HG03060 (cell line): ENCODE results near the gene SLC15A5.

Experiments used
- ATAC-seq: cut with Tn5 transposase; IDR thresholded peaks from one replicate; pipeline ENCODE4 v1.9.1; 2021; ENCODE audit warnings: low read depth, moderate number of reproducible peaks; ENCODE audit not compliant: unreplicated experiment

Gene SLC15A5

DNA sequence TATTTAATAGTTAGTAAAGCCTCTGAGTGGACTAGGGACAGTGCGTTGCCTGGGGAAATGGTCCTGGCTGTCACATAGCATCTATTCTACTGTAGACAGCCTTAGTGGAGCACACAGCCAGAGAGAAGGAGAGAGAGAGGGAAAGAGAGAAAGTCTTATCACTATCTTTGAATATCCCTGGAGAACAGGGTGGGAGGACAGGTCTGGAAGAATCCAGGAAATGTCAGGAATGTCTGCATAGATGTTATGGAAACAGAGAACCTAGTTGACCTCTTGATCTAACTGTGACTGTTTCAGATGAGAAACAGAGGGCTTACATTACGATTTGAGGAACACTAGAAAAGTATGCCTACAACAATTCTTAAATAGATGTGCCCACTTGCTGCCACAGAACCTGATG lies 92.8 kb downstream of the SLC15A5 start:
- ATAC-seq: no peak

DNA sequence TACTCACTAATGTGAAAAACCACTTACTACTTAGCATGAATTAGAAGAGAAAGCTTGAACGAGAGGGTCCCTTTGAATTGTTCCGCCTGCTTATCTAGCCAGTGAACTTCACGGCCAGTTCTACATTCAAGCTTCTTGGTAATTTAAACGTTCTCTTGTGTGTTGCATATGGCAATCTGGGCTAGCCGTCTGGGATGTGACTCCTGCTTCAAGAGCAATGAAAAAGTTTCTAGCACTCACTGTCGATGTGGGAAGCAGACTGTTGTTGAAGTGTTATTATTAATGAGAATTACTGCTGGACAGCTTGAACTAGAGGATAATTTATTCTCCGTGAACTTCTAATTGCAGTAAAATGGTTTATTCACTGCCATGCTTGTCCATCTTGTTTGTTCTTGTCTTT lies 93.9 kb downstream of the SLC15A5 start:
- no peak for ATAC-seq

DNA sequence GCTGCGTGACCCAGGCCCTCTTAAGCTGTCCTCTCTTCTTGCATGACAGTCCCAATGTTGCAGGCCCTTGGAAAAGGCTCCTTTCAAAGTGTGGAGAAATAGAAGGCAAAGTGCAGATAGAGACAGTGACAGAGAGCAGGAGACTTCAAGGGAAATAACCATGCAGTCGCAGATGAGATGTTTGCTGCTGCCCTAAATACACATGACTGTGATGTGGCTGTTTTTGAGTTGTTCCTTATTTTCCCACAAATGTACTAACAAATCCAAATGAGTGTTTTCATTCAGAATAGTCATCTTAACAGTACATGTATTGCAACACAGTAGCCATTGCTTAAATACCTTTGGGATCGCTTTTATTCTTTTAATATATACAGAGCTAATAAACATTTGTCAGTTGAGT lies 101.6 kb downstream of the SLC15A5 start:
- no peak for ATAC-seq

DNA sequence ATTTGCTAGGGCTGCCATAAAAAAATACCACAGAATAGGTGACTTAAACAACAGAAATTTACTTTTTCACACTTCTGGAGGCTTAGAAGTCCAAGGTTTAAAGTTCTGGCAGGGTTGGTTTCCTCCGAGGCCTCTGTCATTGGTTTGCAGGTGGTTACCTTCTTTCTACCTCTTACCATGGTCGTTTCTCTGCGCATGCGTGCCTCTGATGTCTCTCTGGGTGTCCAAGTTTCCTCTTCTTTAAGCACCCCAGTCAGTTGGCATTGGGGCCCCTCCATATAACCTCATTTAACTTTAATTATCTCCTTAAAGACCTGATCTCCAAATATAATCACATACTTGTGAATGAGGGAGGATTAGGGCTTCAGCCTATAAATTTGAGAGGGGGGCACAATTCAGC lies 103.2 kb downstream of the SLC15A5 start:
- ATAC-seq: no peak

DNA sequence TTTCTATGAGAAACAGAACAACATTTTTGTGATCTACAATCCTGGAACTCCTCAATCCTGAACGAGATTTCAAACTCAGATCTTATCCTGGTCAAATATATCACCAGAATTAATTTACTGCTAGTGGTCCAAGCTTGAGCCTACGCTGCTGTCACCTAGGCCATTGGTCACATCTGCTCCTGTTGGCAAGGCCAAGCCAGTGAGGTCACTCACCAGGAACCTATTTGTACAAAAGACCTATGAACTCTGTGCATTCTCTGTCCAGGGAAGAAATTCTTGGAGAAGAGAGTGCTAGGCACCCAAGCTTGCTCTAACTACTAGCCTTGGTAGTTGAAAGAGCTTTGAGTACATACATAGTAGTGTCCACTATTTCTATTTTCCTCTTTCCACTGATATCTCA lies 106.1 kb downstream of the SLC15A5 start:
- ATAC-seq: no peak

DNA sequence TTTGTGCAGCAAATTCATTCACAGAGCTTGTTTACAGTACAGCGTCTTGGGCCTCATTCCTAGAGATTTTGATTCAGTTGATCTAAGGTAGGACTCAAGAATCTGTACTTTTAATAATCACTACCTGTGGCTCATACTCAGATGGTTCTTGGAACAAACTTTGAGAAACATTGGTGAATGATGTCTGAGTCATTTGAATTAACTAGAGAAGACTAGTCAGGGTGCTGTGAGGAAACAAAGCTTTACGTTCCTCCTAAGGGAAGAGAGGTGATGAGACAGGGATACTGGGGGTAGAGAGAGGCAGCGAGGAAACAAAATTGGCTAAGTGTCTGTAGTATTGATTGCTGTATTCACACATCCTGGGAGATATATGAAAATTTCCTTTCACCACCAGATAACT lies 109.4 kb downstream of the SLC15A5 start:
- no peak for ATAC-seq

DNA sequence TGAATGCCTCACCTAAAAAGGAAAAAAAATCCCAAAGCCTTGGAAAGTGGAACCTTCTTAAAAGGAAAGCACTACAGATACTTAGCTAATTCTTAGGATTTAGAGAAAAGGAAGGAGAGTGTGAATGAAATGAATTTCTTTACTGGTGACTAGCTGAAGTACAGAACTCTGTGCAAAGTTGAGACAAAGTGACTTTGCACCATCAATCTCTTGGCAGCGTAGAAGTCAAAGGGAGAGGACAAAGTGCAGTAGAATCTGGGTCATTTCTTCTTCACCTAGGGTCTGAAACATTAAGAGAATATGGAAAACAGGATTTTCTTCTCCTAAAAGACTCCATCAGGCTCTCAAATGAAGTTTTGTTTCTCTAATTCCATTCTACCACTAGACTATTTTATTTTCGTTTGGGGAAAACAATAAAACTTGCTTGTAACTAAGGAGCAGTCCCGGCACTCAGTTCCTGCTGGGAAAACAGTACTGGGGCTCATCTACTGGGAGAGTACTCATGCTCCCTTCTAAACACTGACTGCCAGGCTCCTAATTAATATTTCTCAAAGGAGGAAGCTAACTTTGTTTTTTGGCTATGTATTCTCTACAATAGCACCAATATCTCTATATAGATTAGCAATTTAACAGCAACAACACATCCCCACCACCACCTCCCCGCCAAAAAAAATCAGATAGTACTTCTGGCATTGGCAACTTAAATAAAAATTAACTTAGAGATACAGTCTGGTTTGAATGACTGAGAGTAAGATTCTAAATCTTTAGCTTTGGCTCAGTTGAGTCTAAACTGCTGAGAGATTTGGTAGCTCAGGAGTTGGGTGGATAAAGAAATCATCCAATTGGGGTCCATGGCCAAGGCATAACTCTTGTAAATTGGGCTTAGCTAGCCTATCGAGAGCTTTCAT lies 110.7 kb downstream of the SLC15A5 start:
- no peak for ATAC-seq

DNA sequence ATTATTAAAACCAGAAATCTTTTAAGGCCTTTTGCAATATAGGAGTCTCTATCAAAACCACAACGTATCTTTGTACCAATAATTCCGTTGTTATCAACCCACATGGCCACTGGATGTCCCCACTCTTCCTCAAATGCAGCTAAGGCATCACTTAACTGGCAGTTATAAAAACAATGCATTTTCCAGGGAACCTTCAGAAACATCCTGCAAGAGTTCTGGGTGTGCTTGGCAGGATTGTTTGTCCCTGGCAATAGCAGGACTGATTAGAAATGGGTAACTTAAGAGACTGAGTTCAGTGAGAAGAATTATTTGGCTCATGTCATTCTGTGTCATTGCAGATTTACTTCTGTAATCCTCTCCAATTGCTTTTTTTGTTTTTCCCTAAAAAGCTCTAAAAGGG lies 112.0 kb downstream of the SLC15A5 start:
- no peak for ATAC-seq

DNA sequence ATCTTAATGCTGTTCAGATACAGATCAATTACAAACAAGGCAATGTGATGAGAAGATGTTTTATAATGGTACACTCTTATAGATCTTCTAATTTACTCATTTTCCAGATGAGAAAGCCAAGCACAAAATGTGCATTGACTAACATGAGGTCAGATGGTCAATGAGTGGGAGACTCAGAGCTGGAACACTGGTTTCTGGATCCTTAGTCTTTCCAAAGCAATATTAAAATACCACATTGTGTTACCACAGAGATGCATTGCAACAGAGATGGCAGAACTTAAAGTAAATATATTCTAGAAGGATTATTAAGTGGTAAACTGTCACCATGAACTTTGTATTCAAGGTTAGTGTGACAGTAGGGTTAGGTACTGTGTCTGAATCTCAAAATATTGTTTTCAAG lies 113.6 kb downstream of the SLC15A5 start:
- no peak for ATAC-seq

DNA sequence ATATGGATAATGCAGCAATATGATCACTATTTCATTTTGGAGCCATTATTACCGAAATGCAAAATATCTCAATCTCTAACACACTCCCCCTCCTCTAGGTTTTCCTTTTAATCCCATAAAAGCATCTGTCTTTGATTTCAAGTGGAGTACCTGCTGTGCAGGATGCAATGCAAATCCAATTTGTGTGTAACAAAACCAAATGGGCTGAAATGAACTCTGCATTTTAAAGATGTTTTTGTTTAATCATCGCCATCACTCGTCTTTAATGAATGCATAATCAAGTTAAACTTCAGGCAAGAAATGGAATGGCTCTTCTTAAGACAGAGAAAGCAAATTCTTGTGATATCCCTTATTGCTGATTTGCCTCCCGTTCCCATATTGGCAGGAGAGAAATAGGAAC lies 114.3 kb downstream of the SLC15A5 start:
- no peak for ATAC-seq

DNA sequence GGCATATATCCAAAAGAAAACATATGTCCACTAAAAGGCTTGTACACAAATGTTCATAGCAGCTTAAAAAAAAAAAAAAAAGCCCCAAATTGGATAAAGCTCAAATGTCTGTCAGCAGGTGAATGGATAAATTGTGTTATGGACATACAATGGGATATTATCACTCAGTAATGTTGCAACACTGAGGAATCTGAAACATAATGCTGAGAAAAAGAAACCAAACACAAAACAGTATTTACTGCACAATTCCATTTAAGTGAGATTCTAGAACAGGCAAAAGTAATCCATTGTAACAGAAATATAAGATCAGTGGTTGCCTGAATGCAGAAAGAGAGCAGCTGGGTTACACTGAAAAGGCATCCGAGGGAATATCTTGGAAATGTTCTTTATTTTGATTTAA lies 117.9 kb downstream of the SLC15A5 start:
- ATAC-seq: no peak

DNA sequence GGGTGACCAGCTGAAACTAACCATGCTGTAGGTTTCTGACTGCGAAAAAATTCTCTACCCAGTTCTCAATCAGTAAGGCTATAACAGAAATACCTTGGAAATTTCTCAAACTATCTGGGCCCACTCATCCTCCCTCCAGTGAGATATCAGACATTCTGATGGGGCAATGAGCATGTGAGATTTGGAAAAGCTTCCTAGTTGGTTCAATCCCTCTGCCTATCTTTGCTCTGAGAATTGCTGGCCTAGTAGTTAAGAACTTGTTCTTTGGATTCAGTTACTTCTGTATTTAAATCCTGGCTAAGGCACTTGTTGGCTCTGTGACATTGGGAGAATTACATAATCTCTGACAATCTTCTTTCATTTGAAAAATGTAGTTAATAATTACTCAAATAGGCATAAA lies 119.4 kb downstream of the SLC15A5 start:
- ATAC-seq: no peak

DNA sequence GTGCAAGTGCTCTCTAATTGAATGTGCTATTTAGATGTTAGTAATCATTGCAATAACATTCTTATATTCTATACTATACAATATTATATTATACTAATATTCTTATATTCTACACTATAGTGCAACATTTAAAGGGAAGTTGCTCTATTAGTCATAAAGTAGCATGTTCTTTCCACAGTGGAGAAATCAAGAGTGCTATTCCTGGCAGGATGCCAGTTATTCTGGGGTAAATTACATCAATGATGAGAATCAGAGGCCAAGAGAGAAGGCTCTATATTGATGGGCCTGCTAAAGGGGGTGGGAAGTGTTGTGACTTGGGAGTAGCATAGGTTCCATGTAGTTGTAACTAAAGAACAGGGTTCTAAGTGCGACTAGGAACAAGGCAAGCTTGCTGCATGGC lies 121.5 kb downstream of the SLC15A5 start:
- ATAC-seq: no peak

DNA sequence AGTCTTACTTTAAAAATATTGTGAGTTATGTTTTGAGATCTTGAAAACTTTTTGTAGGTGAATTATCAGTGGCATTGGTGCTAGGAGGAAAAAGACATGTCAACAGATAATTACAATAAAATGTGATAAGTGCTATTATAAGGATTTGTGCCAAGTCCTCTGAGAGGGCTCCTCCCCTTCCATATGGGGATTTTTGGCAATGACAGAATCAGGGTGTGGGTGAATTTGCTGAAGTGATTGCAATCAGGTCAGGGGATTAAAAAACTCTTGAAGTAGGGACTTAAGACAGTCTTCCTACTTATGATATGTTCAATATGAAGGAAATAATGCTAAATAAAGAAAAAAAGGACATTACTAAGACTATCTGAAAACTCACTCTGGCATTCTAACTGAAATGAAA lies 122.5 kb downstream of the SLC15A5 start:
- ATAC-seq: no peak

DNA sequence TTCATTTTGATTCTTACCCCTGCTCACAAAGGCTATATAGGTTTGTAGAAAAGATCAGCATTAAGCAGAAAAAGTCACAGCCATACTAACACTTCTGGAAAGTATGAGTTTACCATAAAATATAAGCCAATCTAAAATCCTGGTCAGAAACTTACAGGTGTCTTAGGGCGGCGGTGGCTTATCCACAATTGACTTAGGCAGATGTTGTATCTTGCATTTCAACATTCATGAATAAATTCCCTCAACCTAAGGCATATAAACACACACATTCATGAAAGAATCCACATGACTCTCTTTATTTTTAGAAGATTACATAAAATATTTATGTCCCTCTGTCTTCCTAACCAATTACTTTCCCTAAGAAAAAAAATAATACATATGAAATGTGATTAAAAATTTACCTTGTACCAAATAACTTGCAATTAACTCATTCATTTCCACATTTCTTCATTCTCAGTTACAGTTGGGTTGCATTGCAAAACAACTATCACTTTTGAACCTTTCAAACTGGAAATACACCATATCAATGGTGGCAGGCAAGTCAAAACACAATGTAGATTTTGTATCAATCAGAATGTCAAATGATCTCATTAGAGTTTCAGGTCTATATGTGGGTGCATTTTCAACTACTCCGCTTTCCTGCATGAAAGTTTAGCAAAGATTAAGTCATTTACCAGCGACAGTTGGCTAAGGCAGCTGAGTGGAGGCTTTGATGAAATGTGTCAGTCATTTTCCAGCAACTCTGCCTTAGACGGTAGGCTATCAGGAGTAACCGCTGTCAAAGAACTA lies 124.4 kb downstream of the SLC15A5 start:
- no peak for ATAC-seq

DNA sequence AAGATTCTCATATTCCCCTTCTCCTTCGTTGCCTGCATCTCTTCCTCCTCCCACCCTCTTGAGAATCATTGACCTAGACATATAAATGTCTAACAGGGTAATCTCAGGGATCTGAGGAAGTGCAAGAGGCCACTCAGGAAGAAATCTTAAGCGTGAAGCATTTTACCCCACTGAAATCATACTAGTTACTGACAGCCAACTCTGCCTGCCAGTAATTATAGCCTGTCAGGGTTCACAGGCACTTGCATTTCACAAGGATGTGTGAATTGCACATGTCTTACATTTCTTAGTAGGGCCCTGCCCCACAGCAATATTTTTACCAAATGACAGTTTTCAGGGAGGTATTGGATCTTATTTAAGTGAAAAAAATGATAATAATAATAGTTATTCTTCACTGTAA lies 127.2 kb downstream of the SLC15A5 start:
- no peak for ATAC-seq

DNA sequence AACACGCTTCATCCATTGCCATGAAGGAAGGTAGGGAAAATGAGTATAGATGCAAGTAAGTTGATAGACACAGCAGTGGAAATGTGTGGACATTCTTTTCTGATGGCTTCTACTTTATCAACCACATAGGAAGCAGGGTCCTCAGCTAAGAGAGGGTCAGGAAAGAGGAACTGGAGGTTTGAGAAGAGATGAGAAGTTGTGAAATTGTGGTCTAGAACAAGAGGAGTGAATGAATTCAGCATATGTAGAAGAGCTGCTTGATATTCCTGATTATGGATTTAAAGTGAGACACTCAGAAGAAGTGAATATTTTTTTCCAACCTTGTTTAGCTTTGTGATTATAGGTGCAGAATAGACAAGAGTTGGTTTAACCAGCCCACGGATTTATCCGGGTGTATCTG lies 128.5 kb downstream of the SLC15A5 start:
- no peak for ATAC-seq
